Prostate gland (tissue), 2 donors: ENCODE data around the gene SLX4.
"Not testable (repeated sequence)": the region's sequence is repeated elsewhere in the genome, so short reads cannot be mapped to it uniquely, and the experiment has no call there.

ENCODE experiments used
- POLR2A ChIP-seq: fragments of 450-650 bp; IDR thresholded peaks from one replicate; pipeline ENCODE4 v1.6.1; 2016; ENCODE audit warnings: antibody characterized with exemption, mild to moderate bottlenecking
- POLR2AphosphoS5 ChIP-seq: sonication (generic); formaldehyde crosslinking; IDR thresholded peaks from one replicate; pipeline ENCODE4 v1.6.1; 2017; ENCODE audit warnings: antibody characterized with exemption
- TF ChIP-seq, protein P1 (sequence below), 4 experiments: fragments of 200-600 bp in 2 of 4; fragments of 450-650 bp in 2 of 4; sonication (generic) in 2 of 4; IDR thresholded peaks; 1 replicate in 3 of 4; 2 replicates in 1 of 4; pipeline ENCODE4 v1.5.1; 2016 to 2019; ENCODE audit warnings: antibody characterized with exemption in 4 of 4, mild to moderate bottlenecking in 2 of 4, moderate library complexity in 2 of 4

DNA sequence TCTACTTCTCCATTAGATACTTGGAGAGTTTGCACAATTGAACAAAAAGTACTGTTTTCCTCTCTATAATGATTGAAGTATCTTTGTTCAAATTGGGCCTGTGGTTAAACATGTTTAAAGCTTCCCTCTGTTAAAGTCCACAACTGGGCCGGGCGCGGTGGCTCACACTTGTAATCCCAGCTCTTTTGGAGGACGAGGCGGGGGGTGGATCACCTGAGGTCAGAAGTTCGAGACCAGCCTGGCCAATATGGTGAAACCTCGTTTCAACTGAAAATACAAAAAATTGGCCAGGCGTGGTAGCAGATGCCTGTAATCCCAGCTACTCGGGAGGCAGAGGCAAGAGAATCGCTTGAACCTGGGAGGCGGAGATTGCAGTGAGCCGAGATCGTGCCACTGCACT is 2.4 kb downstream of the SLX4 start:
- TF ChIP-seq, protein P1, sequence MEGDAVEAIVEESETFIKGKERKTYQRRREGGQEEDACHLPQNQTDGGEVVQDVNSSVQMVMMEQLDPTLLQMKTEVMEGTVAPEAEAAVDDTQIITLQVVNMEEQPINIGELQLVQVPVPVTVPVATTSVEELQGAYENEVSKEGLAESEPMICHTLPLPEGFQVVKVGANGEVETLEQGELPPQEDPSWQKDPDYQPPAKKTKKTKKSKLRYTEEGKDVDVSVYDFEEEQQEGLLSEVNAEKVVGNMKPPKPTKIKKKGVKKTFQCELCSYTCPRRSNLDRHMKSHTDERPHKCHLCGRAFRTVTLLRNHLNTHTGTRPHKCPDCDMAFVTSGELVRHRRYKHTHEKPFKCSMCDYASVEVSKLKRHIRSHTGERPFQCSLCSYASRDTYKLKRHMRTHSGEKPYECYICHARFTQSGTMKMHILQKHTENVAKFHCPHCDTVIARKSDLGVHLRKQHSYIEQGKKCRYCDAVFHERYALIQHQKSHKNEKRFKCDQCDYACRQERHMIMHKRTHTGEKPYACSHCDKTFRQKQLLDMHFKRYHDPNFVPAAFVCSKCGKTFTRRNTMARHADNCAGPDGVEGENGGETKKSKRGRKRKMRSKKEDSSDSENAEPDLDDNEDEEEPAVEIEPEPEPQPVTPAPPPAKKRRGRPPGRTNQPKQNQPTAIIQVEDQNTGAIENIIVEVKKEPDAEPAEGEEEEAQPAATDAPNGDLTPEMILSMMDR (IDR thresholded peaks at IDR 0.05), result not testable (repeated sequence)
- TF ChIP-seq POLR2A, POLR2AphosphoS5: not testable (repeated sequence)
